CD8-positive, alpha-beta memory T cell (primary cell): ENCODE measurements around the gene AGBL4. TPM values are rescaled to one million over a fixed set of nuclear protein-coding genes. Genes with fewer than 3 reads are reported as not detected.

Experiments
- CTCF ChIA-PET: fragments of 350-600 bp; sonication (Branson Sonifier 250); formaldehyde crosslinking; loops from one replicate; lab custom pipeline; 2021; ENCODE audit warnings: antibody characterized with exemption; lab: Charles Lee
- POLR2A ChIA-PET: fragments of 350-600 bp; sonication (Branson Sonifier 250); formaldehyde crosslinking; loops from one replicate; lab custom pipeline; 2021; ENCODE audit warnings: antibody characterized with exemption; lab: Charles Lee
- DNase-seq, 5 donors: peaks; one replicate each; pipeline versions ENCODE4 v3.0.0 to v3.0.0-alpha.2; 2020 to 2022; ENCODE audit warnings: mixed read lengths in 1 of 5
- H3K27ac ChIP-seq: one replicate; pipeline ENCODE4 v1.7.0; 2013; ENCODE audit warnings: low read depth, mild to moderate bottlenecking, low read length, moderate library complexity
- H3K27me3 ChIP-seq: 2 replicates; pipeline ENCODE4 v1.7.0; 2013; ENCODE audit warnings: low read length, mild to moderate bottlenecking; ENCODE audit not compliant: insufficient read depth, poor library complexity, severe bottlenecking
- H3K36me3 ChIP-seq: 2 replicates; pipeline ENCODE4 v1.7.0; 2013; ENCODE audit warnings: mild to moderate bottlenecking, low read length, moderate library complexity; ENCODE audit not compliant: insufficient read depth
- H3K4me1 ChIP-seq: 2 replicates; pipeline ENCODE4 v1.7.0; 2013; ENCODE audit warnings: mild to moderate bottlenecking, low read length, moderate library complexity; ENCODE audit not compliant: insufficient read depth
- H3K4me3 ChIP-seq: 2 replicates; pipeline ENCODE4 v1.7.0; 2013; ENCODE audit warnings: mild to moderate bottlenecking, low read length
- H3K9me3 ChIP-seq: 2 replicates; pipeline ENCODE4 v1.7.0; 2013; ENCODE audit warnings: mild to moderate bottlenecking, low read length
- H3K27ac Mint-ChIP-seq, 8 donors: one replicate each; pipeline ENCODE4 v1.8.0; 2020 to 2021; ENCODE audit warnings: mixed read lengths in 8 of 8, mild to moderate bottlenecking in 6 of 8, inconsistent platforms in 3 of 8, moderate library complexity in 3 of 8
- H3K27me3 Mint-ChIP-seq, 2 donors: one replicate each; pipeline ENCODE4 v1.8.0; 2020 to 2021; ENCODE audit warnings: mixed read lengths in 2 of 2, mild to moderate bottlenecking in 1 of 2, moderate library complexity in 1 of 2
- H3K36me3 Mint-ChIP-seq, 3 donors: one replicate each; pipeline ENCODE4 v1.8.0; 2020 to 2021; ENCODE audit warnings: mixed read lengths in 3 of 3, inconsistent platforms in 1 of 3, mild to moderate bottlenecking in 1 of 3
- H3K4me1 Mint-ChIP-seq, 3 donors: one replicate each; pipeline ENCODE4 v1.8.0; 2020 to 2021; ENCODE audit warnings: mixed read lengths in 3 of 3, inconsistent platforms in 1 of 3, mild to moderate bottlenecking in 1 of 3
- H3K4me3 Mint-ChIP-seq, 7 donors: one replicate each; pipeline ENCODE4 v1.8.0; 2020 to 2021; ENCODE audit warnings: mixed read lengths in 7 of 7, mild to moderate bottlenecking in 6 of 7, moderate library complexity in 4 of 7, inconsistent platforms in 2 of 7
- H3K9me3 Mint-ChIP-seq, 5 donors: one replicate each; pipeline ENCODE4 v1.8.0; 2020 to 2022; ENCODE audit warnings: mixed read lengths in 5 of 5, mild to moderate bottlenecking in 3 of 5, moderate library complexity in 2 of 5, inconsistent platforms in 1 of 5
- polyA plus RNA-seq: library from polyadenylated mRNA; unstranded; fragments of 300-500 nt; fragmentation: Illumina TruSeq; gene quantifications from one replicate; pipeline ENCODE4 v1.2.3, GENCODE V29; 2021
- total RNA-seq, 2 experiments: library from RNA; stranded (reverse); gene quantifications; one replicate each; pipeline ENCODE4 v1.2.3, GENCODE V29; 2021

Gene AGBL4
- total and polyA plus RNA-seq, 3 experiments from 2014 or later: 0.22 TPM; not detected in 2

GRCh38 chr1:48558366-48558765 lies 1465.4 kb downstream of the AGBL4 start:
- Mint-ChIP-seq H3K4me3 (no peak overlapping the region), H3K27ac (no peak overlapping the region), H3K27me3 (peaks cover 3 to 4% of the 10 kb centered on the region in 2 donors), H3K4me1 (no peaks in the 10 kb centered on the region), H3K9me3 (no peaks in the 10 kb centered on the region), H3K36me3 (no peaks in the 10 kb centered on the region)
- ChIA-PET CTCF (no interaction called here), POLR2A (no interaction called here)
- no peak overlapping the region for H3K27ac ChIP-seq
- H3K4me1 ChIP-seq: no peaks in the 10 kb centered on the region
- no peaks in the 10 kb centered on the region for H3K36me3 ChIP-seq
- no peaks in the 10 kb centered on the region for H3K27me3 ChIP-seq
- H3K4me3 ChIP-seq: no peak overlapping the region
- H3K9me3 ChIP-seq: no peaks in the 10 kb centered on the region
- DNase-seq: no peak

GRCh38 chr1:48556186-48556850 lies 1467.4 kb downstream of the AGBL4 start:
- no peaks in the 10 kb centered on the region for H3K4me1 Mint-ChIP-seq
- CTCF ChIA-PET: no interaction called here
- no peak overlapping the region for H3K27ac ChIP-seq
- peaks cover 3 to 4% of the 10 kb centered on the region in 2 donors for H3K27me3 Mint-ChIP-seq
- H3K4me3 Mint-ChIP-seq: no peak overlapping the region
- H3K27ac Mint-ChIP-seq: peak overlapping the region in 1 of 8 donors; percentile 91
- H3K4me1 ChIP-seq: no peaks in the 10 kb centered on the region
- no peaks in the 10 kb centered on the region for H3K9me3 ChIP-seq
- H3K36me3 ChIP-seq: no peaks in the 10 kb centered on the region
- H3K9me3 Mint-ChIP-seq: no peaks in the 10 kb centered on the region
- no peaks in the 10 kb centered on the region for H3K36me3 Mint-ChIP-seq
- DNase-seq: no peak
- POLR2A ChIA-PET: no interaction called here
- H3K4me3 ChIP-seq: no peak overlapping the region
- H3K27me3 ChIP-seq: no peaks in the 10 kb centered on the region

- H3K9me3 Mint-ChIP-seq: no peaks in the 10 kb centered on the region
- Histone ChIP-seq H3K4me1 (no peaks in the 10 kb centered on the region), H3K4me3 (no peak overlapping the region), H3K9me3 (no peaks in the 10 kb centered on the region), H3K27ac (no peak overlapping the region), H3K27me3 (no peaks in the 10 kb centered on the region), H3K36me3 (no peaks in the 10 kb centered on the region)
- H3K4me1 Mint-ChIP-seq: no peaks in the 10 kb centered on the region
- H3K27me3 Mint-ChIP-seq: peaks cover 3 to 4% of the 10 kb centered on the region in 2 donors
- no peak overlapping the region for H3K4me3 Mint-ChIP-seq
- no peak overlapping the region for H3K27ac Mint-ChIP-seq
- no peak for DNase-seq
- ChIA-PET POLR2A (no interaction called here), CTCF (no interaction called here)
- H3K36me3 Mint-ChIP-seq: no peaks in the 10 kb centered on the region
Observed at GRCh38 chr1:48555271-48555670, 1468.5 kb downstream of the AGBL4 start.

GRCh38 chr1:48552903-48553606 lies 1470.7 kb downstream of the AGBL4 start:
- H3K4me1 Mint-ChIP-seq: no peaks in the 10 kb centered on the region
- ChIA-PET POLR2A (no interaction called here), CTCF (no interaction called here)
- no peaks in the 10 kb centered on the region for H3K27me3 Mint-ChIP-seq
- H3K4me3 ChIP-seq: no peak overlapping the region
- H3K27ac Mint-ChIP-seq: no peak overlapping the region
- DNase-seq: no peak
- H3K9me3 Mint-ChIP-seq: peaks cover 0 to 2% (median 0%) of the 10 kb centered on the region in 5 donors
- H3K36me3 Mint-ChIP-seq: no peaks in the 10 kb centered on the region
- H3K27me3 ChIP-seq: no peaks in the 10 kb centered on the region
- H3K4me1 ChIP-seq: no peaks in the 10 kb centered on the region
- H3K27ac ChIP-seq: no peak overlapping the region
- no peaks in the 10 kb centered on the region for H3K36me3 ChIP-seq
- H3K4me3 Mint-ChIP-seq: no peak overlapping the region
- H3K9me3 ChIP-seq: no peaks in the 10 kb centered on the region

GRCh38 chr1:48552420-48552819 lies 1471.3 kb downstream of the AGBL4 start:
- no peak for DNase-seq
- H3K4me1 Mint-ChIP-seq: no peaks in the 10 kb centered on the region
- CTCF ChIA-PET: no interaction called here

GRCh38 chr1:48548985-48549384 lies 1474.8 kb downstream of the AGBL4 start:
- POLR2A ChIA-PET: no interaction called here
- Mint-ChIP-seq H3K4me3 (no peak overlapping the region), H3K36me3 (no peaks in the 10 kb centered on the region), H3K27ac (no peak overlapping the region), H3K9me3 (peaks cover 0 to 2% (median 0%) of the 10 kb centered on the region in 5 donors), H3K27me3 (peaks cover 6% of the 10 kb centered on the region in 2 donors), H3K4me1 (no peaks in the 10 kb centered on the region)
- no peaks in the 10 kb centered on the region for H3K4me1 ChIP-seq
- no peaks in the 10 kb centered on the region for H3K27me3 ChIP-seq
- no peaks in the 10 kb centered on the region for H3K9me3 ChIP-seq
- no peak overlapping the region for H3K27ac ChIP-seq
- CTCF ChIA-PET: no interaction called here
- DNase-seq: no peak
- no peak overlapping the region for H3K4me3 ChIP-seq
- no peaks in the 10 kb centered on the region for H3K36me3 ChIP-seq

More at GRCh38 chr1:48552420-48552819, 1471.3 kb downstream of the AGBL4 start:
- Mint-ChIP-seq H3K27ac (no peak overlapping the region), H3K4me3 (no peak overlapping the region), H3K36me3 (no peaks in the 10 kb centered on the region), H3K9me3 (peaks cover 0 to 2% (median 0%) of the 10 kb centered on the region in 5 donors), H3K27me3 (no peaks in the 10 kb centered on the region)
- Histone ChIP-seq H3K36me3 (no peaks in the 10 kb centered on the region), H3K4me1 (no peaks in the 10 kb centered on the region), H3K4me3 (no peak overlapping the region), H3K27me3 (no peaks in the 10 kb centered on the region), H3K27ac (no peak overlapping the region), H3K9me3 (no peaks in the 10 kb centered on the region)
- POLR2A ChIA-PET: no interaction called here

- H3K27ac Mint-ChIP-seq: no peak overlapping the region
- POLR2A ChIA-PET: no interaction called here
Observed at GRCh38 chr1:48547561-48548220, 1476.1 kb downstream of the AGBL4 start.

GRCh38 chr1:48543854-48544253 lies 1479.9 kb downstream of the AGBL4 start:
- no peak overlapping the region for H3K4me3 ChIP-seq
- no peak overlapping the region for H3K4me3 Mint-ChIP-seq
- H3K4me1 ChIP-seq: no peaks in the 10 kb centered on the region
- H3K4me1 Mint-ChIP-seq: no peaks in the 10 kb centered on the region
- H3K27ac ChIP-seq: no peak overlapping the region
- H3K9me3 Mint-ChIP-seq: peaks cover 0 to 2% (median 0%) of the 10 kb centered on the region in 5 donors
- POLR2A ChIA-PET: no interaction called here
- no peaks in the 10 kb centered on the region for H3K27me3 ChIP-seq
- H3K9me3 ChIP-seq: no peaks in the 10 kb centered on the region
- no peaks in the 10 kb centered on the region for H3K36me3 Mint-ChIP-seq
- CTCF ChIA-PET: no interaction called here
- H3K36me3 ChIP-seq: no peaks in the 10 kb centered on the region
- DNase-seq: no peak
- H3K27ac Mint-ChIP-seq: no peak overlapping the region
- peaks cover 6 to 13% of the 10 kb centered on the region in 2 donors for H3K27me3 Mint-ChIP-seq

More at GRCh38 chr1:48547561-48548220, 1476.1 kb downstream of the AGBL4 start:
- Histone ChIP-seq H3K27ac (no peak overlapping the region), H3K27me3 (no peaks in the 10 kb centered on the region), H3K36me3 (no peaks in the 10 kb centered on the region), H3K4me1 (no peaks in the 10 kb centered on the region), H3K9me3 (no peaks in the 10 kb centered on the region), H3K4me3 (no peak overlapping the region)
- Mint-ChIP-seq H3K27me3 (peaks cover 6% of the 10 kb centered on the region in 2 donors), H3K4me1 (no peaks in the 10 kb centered on the region), H3K9me3 (peaks cover 0 to 2% (median 0%) of the 10 kb centered on the region in 5 donors), H3K36me3 (no peaks in the 10 kb centered on the region), H3K4me3 (no peak overlapping the region)
- no peak for DNase-seq
- CTCF ChIA-PET: no interaction called here
